H7 (cell line): ENCODE measurements around the gene HSD17B12. TPM values are rescaled to one million over a fixed set of nuclear protein-coding genes. Genes with fewer than 3 reads are reported as not detected.

Experiments
- DNase-seq: peaks from one replicate; pipeline ENCODE4 v3.0.0; 2012
- H3K27me3 ChIP-seq: 2 replicates; pipeline ENCODE4 v1.6.0; 2011; ENCODE audit warnings: mild to moderate bottlenecking, low read length; ENCODE audit not compliant: control insufficient read depth, insufficient read depth
- H3K36me3 ChIP-seq: replicated peaks from 2 replicates; pipeline ENCODE4 v1.5.1; 2011; ENCODE audit warnings: low read length; ENCODE audit not compliant: control insufficient read depth, insufficient read depth
- H3K4me3 ChIP-seq: 2 replicates; pipeline ENCODE4 v1.5.1; 2011; ENCODE audit warnings: low read depth, mild to moderate bottlenecking, control low read depth, low read length, moderate library complexity; ENCODE audit not compliant: insufficient read depth
- total RNA-seq: library from RNA; depleted of rRNA; stranded (reverse); fragments of >200 nt; shearing (Covaris generic); gene quantifications from 2 replicates; pipeline ENCODE4 v1.2.3, GENCODE V29; 2014

Gene HSD17B12
- total RNA-seq, 1 experiment from 2014 or later: 72.1 TPM

GRCh38 chr11:43697679-43698078 is 17.1 kb downstream of the HSD17B12 start:
- Histone ChIP-seq H3K36me3 (no peaks in the 10 kb centered on the region), H3K4me3 (no peak overlapping the region), H3K27me3 (no peaks in the 10 kb centered on the region)
- DNase-seq: no peak

DNA sequence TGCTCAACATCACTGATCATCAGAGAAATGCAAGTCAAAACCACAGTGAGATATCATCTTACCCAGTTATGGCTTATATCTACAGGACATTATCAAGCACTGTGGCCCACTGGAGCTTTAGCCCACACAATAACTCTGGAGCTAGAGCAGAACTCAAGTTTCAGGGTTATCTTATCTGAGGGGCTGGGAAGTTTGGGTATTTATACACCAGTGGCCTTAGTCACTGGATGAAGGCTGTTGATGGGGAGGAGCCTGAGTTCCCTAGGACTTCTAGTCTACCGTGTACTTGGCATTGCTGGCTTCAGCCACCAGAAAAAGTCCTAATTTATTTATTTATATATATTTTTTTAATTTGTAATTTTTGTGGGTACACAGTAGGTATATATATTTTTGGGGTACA is 19.3 kb downstream of the HSD17B12 start:
- no peaks in the 10 kb centered on the region for H3K27me3 ChIP-seq
- H3K4me3 ChIP-seq: no peak overlapping the region
- DNase-seq: no peak
- no peaks in the 10 kb centered on the region for H3K36me3 ChIP-seq

- no peaks in the 10 kb centered on the region for H3K36me3 ChIP-seq
- H3K27me3 ChIP-seq: no peaks in the 10 kb centered on the region
- no peak for DNase-seq
- H3K4me3 ChIP-seq: no peak overlapping the region
Measured at GRCh38 chr11:43706631-43707030, 26.1 kb downstream of the HSD17B12 start.

DNA sequence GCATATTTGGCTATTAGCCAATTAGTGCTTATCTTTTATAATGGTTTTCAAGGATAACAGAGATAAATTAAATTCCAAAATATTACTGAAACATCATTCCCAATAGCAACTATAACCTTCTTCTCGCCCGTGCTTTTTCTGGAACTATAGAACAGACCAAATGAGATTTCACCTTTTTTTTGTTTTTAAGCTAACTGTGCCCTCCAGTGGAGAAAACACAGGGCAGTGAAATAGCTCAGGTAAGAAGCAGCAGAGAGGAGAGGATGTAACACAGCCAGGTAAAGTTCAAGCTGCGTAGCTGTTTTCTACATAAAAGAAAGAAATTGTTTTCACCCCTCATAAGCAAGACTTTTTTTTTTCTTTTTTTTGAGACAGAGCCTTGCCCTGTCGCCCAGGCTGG is 28.2 kb downstream of the HSD17B12 start:
- Histone ChIP-seq H3K36me3 (no peaks in the 10 kb centered on the region), H3K27me3 (no peaks in the 10 kb centered on the region), H3K4me3 (no peak overlapping the region)
- DNase-seq: no peak

DNA sequence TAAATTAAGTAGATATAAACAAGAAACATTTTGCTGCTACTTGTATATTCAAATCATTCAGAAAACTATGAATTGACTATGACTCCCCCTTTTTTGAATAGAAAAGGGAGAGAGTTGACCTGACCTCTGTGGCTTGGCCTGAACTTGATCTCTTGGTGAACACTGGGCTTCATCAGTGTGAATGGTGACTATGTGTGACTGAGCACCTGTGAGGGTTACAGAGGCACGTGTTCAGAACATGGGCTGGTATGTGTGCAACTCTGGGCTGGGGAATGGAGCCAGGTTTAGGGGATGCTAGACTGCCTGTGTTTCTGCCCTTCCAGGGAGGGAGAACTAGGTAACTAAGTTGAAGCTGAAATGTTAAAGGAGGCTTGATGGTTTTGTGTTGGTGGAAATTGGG is 29.2 kb downstream of the HSD17B12 start:
- Histone ChIP-seq H3K4me3 (no peak overlapping the region), H3K36me3 (no peaks in the 10 kb centered on the region), H3K27me3 (no peaks in the 10 kb centered on the region)
- no peak for DNase-seq

GRCh38 chr11:43712676-43713075 is 32.1 kb downstream of the HSD17B12 start:
- no peaks in the 10 kb centered on the region for H3K36me3 ChIP-seq
- H3K27me3 ChIP-seq: no peaks in the 10 kb centered on the region
- H3K4me3 ChIP-seq: no peak overlapping the region
- no peak for DNase-seq

- DNase-seq: no peak
- Histone ChIP-seq H3K4me3 (no peak overlapping the region), H3K36me3 (no peaks in the 10 kb centered on the region; the same call in 1 of the 2 replicates)
Measured at GRCh38 chr11:43718373-43718772, 37.8 kb downstream of the HSD17B12 start.

DNA sequence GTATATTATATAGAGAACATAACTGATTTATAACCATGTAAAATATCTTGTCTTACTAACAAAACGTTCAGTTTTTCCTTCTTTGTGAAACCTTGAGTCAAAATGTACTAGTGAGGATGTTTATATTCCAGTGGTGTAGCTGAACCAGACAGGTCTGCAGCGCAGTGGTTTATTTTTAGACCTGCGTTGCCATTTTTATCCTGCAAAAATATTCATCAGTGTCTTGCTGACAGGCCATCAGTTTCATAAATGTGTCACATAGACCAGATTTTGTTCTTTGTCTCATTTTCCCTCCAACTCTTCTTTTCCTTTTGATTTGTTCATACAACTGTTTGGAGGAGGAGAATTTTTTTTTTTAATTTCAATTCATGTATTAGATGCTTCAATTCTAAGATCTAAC is 43.1 kb downstream of the HSD17B12 start:
- no peaks in the 10 kb centered on the region for H3K27me3 ChIP-seq
- no peak for DNase-seq
- no peak overlapping the region for H3K4me3 ChIP-seq
- H3K36me3 ChIP-seq: no peaks in the 10 kb centered on the region; the same call in 1 of the 2 replicates

More at GRCh38 chr11:43718373-43718772, 37.8 kb downstream of the HSD17B12 start:
- H3K27me3 ChIP-seq: no peaks in the 10 kb centered on the region

DNA sequence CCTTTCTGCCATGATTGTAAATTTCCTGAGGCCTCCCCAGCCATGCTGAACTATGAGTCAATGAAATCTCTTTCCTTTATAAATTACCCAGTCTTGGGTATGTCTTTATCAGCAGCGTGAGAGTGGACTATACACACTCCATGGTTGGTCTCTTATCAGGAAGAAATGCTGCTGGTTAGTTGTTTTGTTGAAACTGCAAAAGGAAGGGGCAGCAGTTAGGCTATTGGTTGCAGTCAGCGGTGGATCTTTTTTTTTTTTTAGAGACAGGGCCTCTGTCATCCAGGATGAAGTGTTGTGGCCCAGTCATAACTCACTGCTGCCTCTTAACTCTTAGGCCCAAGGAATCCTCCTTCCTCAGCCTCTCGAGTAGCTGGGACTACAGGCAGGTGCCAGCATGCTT is 51.7 kb downstream of the HSD17B12 start:
- DNase-seq: no peak
- Histone ChIP-seq H3K36me3 (no peaks in the 10 kb centered on the region; the same call in 1 of the 2 replicates), H3K4me3 (no peak overlapping the region), H3K27me3 (no peaks in the 10 kb centered on the region)

DNA sequence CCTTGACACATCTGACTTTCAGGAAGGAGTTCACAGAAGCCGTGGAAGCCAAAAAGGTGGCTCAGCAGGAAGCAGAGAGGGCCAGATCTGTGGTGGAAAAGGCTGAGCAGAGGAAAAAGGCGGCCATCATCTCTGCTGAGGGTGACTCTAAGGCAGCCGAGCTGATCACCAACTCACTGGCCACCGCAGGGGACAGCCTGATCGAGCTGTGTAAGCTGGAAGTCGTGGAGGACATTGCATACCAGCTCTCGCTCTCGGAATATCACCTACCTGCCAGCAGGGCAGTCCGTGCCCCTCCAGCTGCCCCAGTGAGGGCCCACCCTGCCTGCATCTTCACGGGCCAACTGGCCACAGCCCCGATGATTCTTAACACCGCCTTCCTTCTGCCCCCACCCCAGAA is 53.7 kb downstream of the HSD17B12 start:
- no peaks in the 10 kb centered on the region; the same call in 1 of the 2 replicates for H3K36me3 ChIP-seq
- DNase-seq: no peak
- H3K4me3 ChIP-seq: no peak overlapping the region
- H3K27me3 ChIP-seq: no peaks in the 10 kb centered on the region

- Histone ChIP-seq H3K27me3 (no peaks in the 10 kb centered on the region), H3K36me3 (no peaks in the 10 kb centered on the region; the same call in 1 of the 2 replicates), H3K4me3 (no peak overlapping the region)
- DNase-seq: no peak
Measured at GRCh38 chr11:43735115-43735514, 54.6 kb downstream of the HSD17B12 start.

DNA sequence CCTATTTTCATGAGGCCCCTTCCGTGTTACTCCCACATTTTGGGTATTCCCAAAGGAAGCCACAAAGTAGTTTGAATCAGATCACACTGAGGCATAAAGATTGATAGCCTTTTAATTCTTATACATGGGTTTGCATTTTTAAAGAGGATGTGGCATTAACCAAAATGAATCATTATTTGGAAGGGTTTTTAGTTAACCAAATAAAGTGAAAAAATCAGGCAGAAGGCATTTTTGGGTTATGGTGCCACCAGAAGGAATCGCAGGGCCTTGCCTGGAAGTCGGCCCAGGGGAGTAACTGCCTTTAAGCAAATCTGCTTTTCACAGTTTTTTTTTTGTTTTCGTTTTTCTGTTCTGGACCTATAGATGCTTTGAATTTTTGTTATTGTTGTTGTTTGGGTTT is 55.4 kb downstream of the HSD17B12 start:
- no peak overlapping the region for H3K4me3 ChIP-seq
- no peak for DNase-seq

DNA sequence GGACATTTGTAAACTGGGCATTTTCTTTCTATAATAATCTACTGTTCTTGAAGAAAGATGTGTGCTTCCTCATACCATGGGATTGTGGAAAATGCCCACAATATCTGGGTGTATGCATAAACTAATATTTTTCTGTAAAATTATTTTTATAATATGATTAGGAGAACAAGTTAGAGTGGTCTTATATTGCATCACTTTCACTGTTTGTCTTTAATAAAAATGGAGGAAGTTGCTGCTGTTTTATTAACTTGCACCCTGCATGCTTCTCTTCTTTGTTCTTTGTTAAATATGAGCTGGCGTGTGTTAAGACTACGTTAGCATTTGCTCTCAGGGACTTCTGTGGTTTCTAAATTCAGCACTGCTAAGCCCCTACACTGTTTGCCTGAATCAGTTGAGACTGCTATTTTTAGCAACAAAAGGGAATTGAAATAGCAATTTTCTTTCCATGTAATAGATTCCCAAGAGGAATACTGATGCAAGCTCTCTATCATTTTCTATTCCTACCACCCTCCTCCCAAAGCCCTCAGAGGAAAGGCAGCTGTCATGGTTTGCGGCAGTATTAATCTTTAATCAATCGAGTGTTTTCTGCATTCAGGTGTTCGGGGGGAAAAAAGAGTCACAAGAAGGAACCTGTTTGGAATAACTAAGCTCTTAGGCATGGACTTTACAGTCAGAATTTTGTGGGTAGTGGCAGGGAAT is 56.1 kb downstream of the HSD17B12 start:
- no peak overlapping the region for H3K4me3 ChIP-seq
- no peak for DNase-seq
- H3K27me3 ChIP-seq: no peaks in the 10 kb centered on the region
- no peaks in the 10 kb centered on the region; the same call in 1 of the 2 replicates for H3K36me3 ChIP-seq

More for the DNA sequence above, 55.4 kb downstream of the HSD17B12 start:
- no peaks in the 10 kb centered on the region for H3K27me3 ChIP-seq
- no peaks in the 10 kb centered on the region; the same call in 1 of the 2 replicates for H3K36me3 ChIP-seq

DNA sequence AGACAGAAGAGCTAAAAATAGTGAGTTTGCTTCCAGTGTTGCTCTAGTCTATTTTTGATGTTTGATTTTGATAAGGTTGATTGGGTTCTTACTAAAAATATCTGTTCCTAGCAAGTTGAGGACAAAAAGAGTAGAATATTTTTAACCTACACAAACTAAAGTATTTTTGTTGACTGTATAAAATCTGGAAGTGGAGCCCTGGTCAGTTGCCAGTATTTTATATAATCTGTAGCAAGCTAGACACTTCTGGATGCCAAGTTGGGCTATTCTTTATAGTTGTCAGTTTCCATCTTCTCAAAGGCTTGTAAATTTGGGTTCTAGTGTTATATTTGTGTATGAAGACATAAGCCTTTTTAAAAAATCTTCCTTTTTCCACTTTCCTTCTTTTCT is 56.7 kb downstream of the HSD17B12 start:
- H3K27me3 ChIP-seq: no peaks in the 10 kb centered on the region
- no peaks in the 10 kb centered on the region; the same call in 1 of the 2 replicates for H3K36me3 ChIP-seq
- DNase-seq: no peak
- H3K4me3 ChIP-seq: no peak overlapping the region

- Histone ChIP-seq H3K36me3 (no peaks in the 10 kb centered on the region; the same call in 1 of the 2 replicates), H3K4me3 (no peak overlapping the region), H3K27me3 (no peaks in the 10 kb centered on the region)
- no peak for DNase-seq
Measured at GRCh38 chr11:43738600-43739409, 58.3 kb downstream of the HSD17B12 start.
